Trophoblast cell (in vitro differentiated cells and primary cell): ENCODE measurements around the gene PTPRO. TPM values are rescaled to one million over a fixed set of nuclear protein-coding genes. Genes with fewer than 3 reads are reported as not detected.

Source experiments
- DNase-seq, 2 donors: peaks; one replicate each; pipeline ENCODE4 v3.0.0-alpha.2; 2016
- H2AFZ ChIP-seq: 2 replicates; pipeline ENCODE4 v1.6.1; 2013; ENCODE audit warnings: low read length, moderate library complexity, mild to moderate bottlenecking; ENCODE audit not compliant: insufficient read depth, poor library complexity
- H2AK5ac ChIP-seq: 2 replicates; pipeline ENCODE4 v1.6.1; 2013; ENCODE audit warnings: mild to moderate bottlenecking, low read length
- H2BK120ac ChIP-seq: 2 replicates; pipeline ENCODE4 v1.6.1; 2013; ENCODE audit warnings: low read length, mild to moderate bottlenecking, moderate library complexity; ENCODE audit not compliant: insufficient read depth, poor library complexity
- H2BK12ac ChIP-seq: 2 replicates; pipeline ENCODE4 v1.6.1; 2013; ENCODE audit warnings: mild to moderate bottlenecking, low read length, moderate library complexity
- H2BK5ac ChIP-seq: 2 replicates; pipeline ENCODE4 v1.6.1; 2013; ENCODE audit warnings: low read length, low read depth, moderate library complexity, mild to moderate bottlenecking; ENCODE audit not compliant: poor library complexity
- H3K14ac ChIP-seq: 2 replicates; pipeline ENCODE4 v1.6.1; 2013; ENCODE audit warnings: mild to moderate bottlenecking, low read length
- H3K18ac ChIP-seq: 2 replicates; pipeline ENCODE4 v1.6.1; 2013; ENCODE audit warnings: mild to moderate bottlenecking, low read length
- H3K23ac ChIP-seq: 2 replicates; pipeline ENCODE4 v1.6.1; 2013; ENCODE audit warnings: low read length
- H3K27ac ChIP-seq: 2 replicates; pipeline ENCODE4 v1.5.1; 2013; ENCODE audit warnings: low read depth, mild to moderate bottlenecking, inconsistent platforms, low read length, moderate library complexity
- H3K27me3 ChIP-seq: 2 replicates; pipeline ENCODE4 v1.6.1; 2013; ENCODE audit warnings: inconsistent platforms, mild to moderate bottlenecking, low read length, moderate library complexity; ENCODE audit not compliant: insufficient read depth
- H3K36me3 ChIP-seq, 2 experiments: 1 replicate in 1 of 2; 2 replicates in 1 of 2; pipeline ENCODE4 v1.6.1; 2013; ENCODE audit warnings: low read length in 2 of 2, mild to moderate bottlenecking in 2 of 2, moderate library complexity in 1 of 2; ENCODE audit not compliant: insufficient read depth in 2 of 2, control insufficient read depth in 1 of 2
- H3K4ac ChIP-seq: 2 replicates; pipeline ENCODE4 v1.6.1; 2013; ENCODE audit warnings: low read depth, mild to moderate bottlenecking, low read length, moderate library complexity
- H3K4me1 ChIP-seq, 2 experiments: 1 replicate in 1 of 2; 2 replicates in 1 of 2; pipeline ENCODE4 v1.6.1; 2013; ENCODE audit warnings: low read length in 2 of 2, mild to moderate bottlenecking in 2 of 2, moderate library complexity in 1 of 2; ENCODE audit not compliant: insufficient read depth in 2 of 2, control insufficient read depth in 1 of 2
- H3K4me2 ChIP-seq: 2 replicates; pipeline ENCODE4 v1.6.1; 2013; ENCODE audit warnings: inconsistent platforms, mild to moderate bottlenecking, low read length, moderate library complexity
- H3K4me3 ChIP-seq: 2 replicates; pipeline ENCODE4 v1.5.1; 2013; ENCODE audit warnings: mild to moderate bottlenecking, low read depth, low read length, inconsistent platforms
- H3K79me1 ChIP-seq: one replicate; pipeline ENCODE4 v1.6.1; 2013; ENCODE audit warnings: low read length
- H3K79me2 ChIP-seq: 2 replicates; pipeline ENCODE4 v1.6.1; 2013; ENCODE audit warnings: low read length, mild to moderate bottlenecking; ENCODE audit not compliant: control insufficient read depth, insufficient read depth, poor library complexity
- H3K9ac ChIP-seq: 2 replicates; pipeline ENCODE4 v1.6.1; 2013; ENCODE audit warnings: mild to moderate bottlenecking, low read length
- H3K9me3 ChIP-seq: 2 replicates; pipeline ENCODE4 v1.6.1; 2013; ENCODE audit warnings: low read depth, mild to moderate bottlenecking, control low read depth, inconsistent platforms, low read length; ENCODE audit not compliant: insufficient read depth
- H4K12ac ChIP-seq: 2 replicates; pipeline ENCODE4 v1.6.1; 2013; ENCODE audit warnings: low read depth, mild to moderate bottlenecking, low read length, moderate library complexity
- H4K8ac ChIP-seq: 2 replicates; pipeline ENCODE4 v1.6.1; 2013; ENCODE audit warnings: low read depth, mild to moderate bottlenecking, low read length, moderate library complexity
- H4K91ac ChIP-seq: one replicate; pipeline ENCODE4 v1.6.1; 2013; ENCODE audit warnings: low read depth, mild to moderate bottlenecking, low read length, moderate library complexity
- WGBS: extraction: QIAGEN DNeasy Blood & Tissue Kit; methylation state at CpG from one replicate; pipeline ENCODE4 v1.1.7; 2013; ENCODE audit warnings: missing lambda C conversion rate; ENCODE audit not compliant: insufficient read length, insufficient coverage; ENCODE audit errors: extremely low coverage; 5-methylcytosine and 5-hydroxymethylcytosine counted together
- polyA plus RNA-seq: library from polyadenylated mRNA; stranded (reverse); fragments of 200-250 nt; gene quantifications from 2 replicates; pipeline ENCODE4 v1.2.3, GENCODE V29; 2013

Gene PTPRO
- polyA plus RNA-seq = not detected in 2 replicates

GRCh38 chr12:15322164-15323061 is at the start of gene PTPRO:
Gene PTPRO, plus strand, starts transcription at chr12:15322508.
- Histone ChIP-seq H3K4me2 (peak within 1 kb of the TSS; percentile 92), H2BK12ac (no peak within 1 kb of the TSS), H3K9me3 (no peaks in the 10 kb centered on the region), H3K27me3 (peaks cover 14% of the 10 kb centered on the region), H4K8ac (no peak within 1 kb of the TSS), H3K18ac (no peak within 1 kb of the TSS), H3K79me2 (no peaks in the 10 kb centered on the region), H2BK5ac (no peak within 1 kb of the TSS), H3K9ac (no peak within 1 kb of the TSS), H3K23ac (no peak within 1 kb of the TSS), H3K79me1 (no peaks in the 10 kb centered on the region), H2AK5ac (no peak within 1 kb of the TSS), H3K14ac (no peak within 1 kb of the TSS), H3K4me1 (peaks cover 7 to 9% of the 10 kb centered on the region in 2 experiments), H3K4me3 (peak within 1 kb of the TSS; percentile 63), H2AFZ (no peak within 1 kb of the TSS), H3K27ac (no peak within 1 kb of the TSS), H4K91ac (no peak within 1 kb of the TSS), H3K4ac (no peak within 1 kb of the TSS), H3K36me3 (no peaks in the 10 kb centered on the region), H2BK120ac (no peak within 1 kb of the TSS), H4K12ac (no peak within 1 kb of the TSS)
- WGBS = no CpG with 5 or more reads among the region's 70 CpGs
- DNase-seq = no peak

- Histone ChIP-seq H2AFZ (no peak overlapping the region), H4K8ac (no peak overlapping the region), H3K27ac (no peak overlapping the region), H3K23ac (no peak overlapping the region), H3K79me2 (no peaks in the 10 kb centered on the region), H3K4ac (no peak overlapping the region), H3K36me3 (no peaks in the 10 kb centered on the region), H2BK12ac (no peak overlapping the region), H3K27me3 (no peaks in the 10 kb centered on the region), H3K4me3 (no peak overlapping the region), H3K4me1 (no peaks in the 10 kb centered on the region), H3K4me2 (no peak overlapping the region), H4K12ac (no peak overlapping the region), H3K14ac (no peak overlapping the region), H4K91ac (no peak overlapping the region), H3K9me3 (no peaks in the 10 kb centered on the region), H3K18ac (no peak overlapping the region), H2BK5ac (no peak overlapping the region), H3K9ac (no peak overlapping the region), H3K79me1 (no peaks in the 10 kb centered on the region), H2AK5ac (no peak overlapping the region), H2BK120ac (no peak overlapping the region)
- WGBS = no CpG with 5 or more reads among the region's 3 CpGs
- DNase-seq = no peak
These were observed 48.4 kb upstream of the PTPRO start for GRCh38 chr12:15273896-15274295.

- peaks cover 1% of the 10 kb centered on the region for H3K9me3 ChIP-seq
- no peaks in the 10 kb centered on the region for H3K27me3 ChIP-seq
- H2BK5ac ChIP-seq = no peak overlapping the region
- H2BK12ac ChIP-seq = no peak overlapping the region
- no peak overlapping the region for H2AK5ac ChIP-seq
- H3K4ac ChIP-seq = no peak overlapping the region
- H4K12ac ChIP-seq = no peak overlapping the region
- no peak overlapping the region for H3K27ac ChIP-seq
- H2BK120ac ChIP-seq = no peak overlapping the region
- no peak overlapping the region for H3K9ac ChIP-seq
- no peak overlapping the region for H3K14ac ChIP-seq
- H3K36me3 ChIP-seq = no peaks in the 10 kb centered on the region
- WGBS = no CpG with 5 or more reads among the region's 3 CpGs
- no peak overlapping the region for H3K18ac ChIP-seq
- H3K79me2 ChIP-seq = no peaks in the 10 kb centered on the region
- no peaks in the 10 kb centered on the region for H3K4me1 ChIP-seq
- no peak overlapping the region for H4K8ac ChIP-seq
- no peak overlapping the region for H3K23ac ChIP-seq
- H3K4me3 ChIP-seq = no peak overlapping the region
- H3K4me2 ChIP-seq = no peak overlapping the region
- no peak overlapping the region for H4K91ac ChIP-seq
- no peak overlapping the region for H2AFZ ChIP-seq
- H3K79me1 ChIP-seq = no peaks in the 10 kb centered on the region
- DNase-seq = no peak
These were observed 47.7 kb upstream of the PTPRO start for GRCh38 chr12:15274561-15274967.

GRCh38 chr12:15276088-15276698 is 46.1 kb upstream of the PTPRO start:
- Histone ChIP-seq H4K8ac (no peak overlapping the region), H2AK5ac (no peak overlapping the region)
- WGBS = no CpG with 5 or more reads among the region's 8 CpGs

More at GRCh38 chr12:15276088-15276698, 46.1 kb upstream of the PTPRO start:
- Histone ChIP-seq H3K9me3 (peaks cover 1% of the 10 kb centered on the region), H3K4ac (no peak overlapping the region), H3K4me1 (no peaks in the 10 kb centered on the region), H3K36me3 (no peaks in the 10 kb centered on the region), H3K14ac (no peak overlapping the region), H3K27ac (no peak overlapping the region), H3K23ac (no peak overlapping the region), H4K91ac (no peak overlapping the region), H2AFZ (no peak overlapping the region), H3K9ac (no peak overlapping the region), H3K27me3 (no peaks in the 10 kb centered on the region), H2BK120ac (no peak overlapping the region), H3K79me1 (no peaks in the 10 kb centered on the region), H2BK5ac (no peak overlapping the region), H3K18ac (no peak overlapping the region), H4K12ac (no peak overlapping the region), H3K4me2 (no peak overlapping the region), H3K79me2 (no peaks in the 10 kb centered on the region), H2BK12ac (no peak overlapping the region), H3K4me3 (no peak overlapping the region)
- peak; percentile 14 to 79 for DNase-seq
